GM23338 (cell line): ENCODE measurements around the gene ZNF836. TPM values are rescaled to one million over a fixed set of nuclear protein-coding genes. Genes with fewer than 3 reads are reported as not detected.

Experiments
- ATAC-seq: fragments of 200-7000 bp; cut with Tn5 transposase; 3 replicates; pipeline ENCODE4 v1.9.1; 2020
- DNase-seq: peaks from one replicate; pipeline ENCODE4 v3.0.0-alpha.2; 2015; ENCODE audit warnings: low spot score
- H2AFZ ChIP-seq: fragments of 200-600 bp; sonication (generic); 2 replicates; pipeline ENCODE4 v1.8.0; 2016; ENCODE audit warnings: antibody characterized with exemption, mild to moderate bottlenecking, moderate library complexity
- H3F3A ChIP-seq: fragments of 200-600 bp; sonication (generic); replicated peaks from 2 replicates; pipeline ENCODE4 v1.8.0; 2017; ENCODE audit warnings: antibody characterized with exemption, mixed run types, low read depth
- H3K27ac ChIP-seq: fragments of 200-600 bp; sonication (generic); 2 replicates; pipeline ENCODE4 v1.6.1; 2016; ENCODE audit warnings: low read depth
- H3K27me3 ChIP-seq: fragments of 200-600 bp; sonication (generic); 2 replicates; pipeline ENCODE4 v1.8.0; 2016; ENCODE audit warnings: mild to moderate bottlenecking, mixed run types, moderate library complexity; ENCODE audit not compliant: insufficient read depth
- H3K36me3 ChIP-seq: fragments of 200-600 bp; sonication (generic); 2 replicates; pipeline ENCODE4 v1.8.0; 2016; ENCODE audit warnings: mild to moderate bottlenecking; ENCODE audit not compliant: insufficient read depth
- H3K4me1 ChIP-seq: fragments of 200-600 bp; sonication (generic); 2 replicates; pipeline ENCODE4 v1.8.0; 2016; ENCODE audit warnings: mild to moderate bottlenecking, moderate library complexity; ENCODE audit not compliant: insufficient read depth
- H3K4me2 ChIP-seq: fragments of 200-600 bp; sonication (generic); 2 replicates; pipeline ENCODE4 v1.7.1; 2017; ENCODE audit warnings: mixed run types
- H3K4me3 ChIP-seq: fragments of 200-600 bp; sonication (generic); 2 replicates; pipeline ENCODE4 v1.6.1; 2016; ENCODE audit warnings: mixed run types
- H3K79me2 ChIP-seq: fragments of 200-600 bp; sonication (generic); replicated peaks from 2 replicates; pipeline ENCODE4 v1.8.0; 2017; ENCODE audit warnings: mild to moderate bottlenecking; ENCODE audit not compliant: insufficient read depth
- H3K9me2 ChIP-seq: fragments of 200-600 bp; sonication (generic); 2 replicates; pipeline ENCODE4 v1.8.0; 2017; ENCODE audit not compliant: insufficient read depth
- H4K20me1 ChIP-seq: fragments of 200-600 bp; sonication (generic); replicated peaks from 2 replicates; pipeline ENCODE4 v1.8.0; 2017; ENCODE audit warnings: mild to moderate bottlenecking; ENCODE audit not compliant: insufficient read depth
- H3K27ac Mint-ChIP-seq: 2 replicates; pipeline ENCODE4 v1.8.0; 2020; ENCODE audit warnings: inconsistent platforms, mild to moderate bottlenecking, moderate library complexity, mixed read lengths
- H3K27me3 Mint-ChIP-seq: 3 replicates; pipeline ENCODE4 v1.8.0; 2022; ENCODE audit warnings: low read depth, mild to moderate bottlenecking, moderate library complexity, mixed read lengths, inconsistent platforms; ENCODE audit not compliant: insufficient read depth, poor library complexity
- H3K36me3 Mint-ChIP-seq: 3 replicates; pipeline ENCODE4 v1.8.0; 2021; ENCODE audit warnings: low read depth, mild to moderate bottlenecking, inconsistent platforms, moderate library complexity, mixed read lengths
- H3K4me1 Mint-ChIP-seq: 3 replicates; pipeline ENCODE4 v1.8.0; 2020; ENCODE audit warnings: mild to moderate bottlenecking, inconsistent platforms, mixed read lengths
- H3K4me3 Mint-ChIP-seq: 3 replicates; pipeline ENCODE4 v1.8.0; 2021; ENCODE audit warnings: moderate library complexity, mild to moderate bottlenecking, inconsistent platforms, mixed read lengths
- H3K9me3 Mint-ChIP-seq: 3 replicates; pipeline ENCODE4 v1.8.0; 2020; ENCODE audit warnings: moderate library complexity, mild to moderate bottlenecking, inconsistent platforms, mixed read lengths
- CREB1 ChIP-seq: fragments of 250-450 bp; sonication (Bioruptor Pico); IDR thresholded peaks from 2 replicates; pipeline ENCODE4 v1.5.0; 2020; ENCODE audit warnings: low read depth, mild to moderate bottlenecking, moderate library complexity
- EZH2phosphoT487 ChIP-seq: fragments of 200-600 bp; sonication (generic); IDR thresholded peaks from one replicate; pipeline ENCODE4 v1.8.1; 2018; ENCODE audit warnings: antibody characterized with exemption; ENCODE audit not compliant: unreplicated experiment
- JUNB ChIP-seq: IDR thresholded peaks from one replicate; pipeline ENCODE4 v1.6.1; 2016; ENCODE audit warnings: antibody characterized with exemption; ENCODE audit not compliant: unreplicated experiment
- NANOG ChIP-seq: IDR thresholded peaks from 2 replicates; pipeline ENCODE4 v1.6.1; 2016; ENCODE audit warnings: antibody characterized with exemption, borderline replicate concordance
- POLR2AphosphoS5 ChIP-seq: IDR thresholded peaks from 2 replicates; pipeline ENCODE4 v1.6.1; 2016; ENCODE audit warnings: antibody characterized with exemption, low read depth
- STAT1 ChIP-seq: IDR thresholded peaks from one replicate; pipeline ENCODE4 v1.6.1; 2016; ENCODE audit warnings: antibody characterized with exemption; ENCODE audit not compliant: unreplicated experiment
- ZNF114 ChIP-seq: fragments of 250-450 bp; sonication (Bioruptor Pico); IDR thresholded peaks from 2 replicates; pipeline ENCODE4 v1.5.0; 2020; ENCODE audit warnings: mild to moderate bottlenecking, moderate library complexity
- ZNF331 ChIP-seq: fragments of 250-450 bp; sonication (Bioruptor Pico); IDR thresholded peaks from 2 replicates; pipeline ENCODE4 v1.5.0; 2020; ENCODE audit warnings: low read depth, mild to moderate bottlenecking, moderate library complexity
- polyA plus RNA-seq: library from polyadenylated mRNA; unstranded; fragments of >200 nt; fragmentation: Nextera tagmentation; extraction: Ambion mirVana; gene quantifications from 2 replicates; pipeline ENCODE4 v1.2.1, GENCODE V29; 2016
- total RNA-seq: library from RNA; depleted of rRNA; stranded (reverse); fragments of >200 nt; shearing (Covaris generic); gene quantifications from 2 replicates; pipeline ENCODE4 v1.2.3, GENCODE V29; 2014
- TF ChIP-seq, protein P1 (sequence below): IDR thresholded peaks from one replicate; pipeline ENCODE4 v1.6.1; 2018; ENCODE audit warnings: antibody characterized with exemption; ENCODE audit not compliant: unreplicated experiment
- TF ChIP-seq, protein P2 (sequence below): IDR thresholded peaks from 2 replicates; pipeline ENCODE4 v1.6.1; 2016; ENCODE audit warnings: antibody characterized with exemption
- TF ChIP-seq, protein P3 (sequence below), 2 experiments: fragments of 200-600 bp in 1 of 2; sonication (generic) in 1 of 2; conservative IDR thresholded peaks; 2 replicates each; pipeline versions ENCODE4 v1.5.1 to v1.6.1; 2016 to 2017; ENCODE audit warnings: antibody characterized with exemption in 2 of 2, low read depth in 2 of 2, mild to moderate bottlenecking in 2 of 2, moderate library complexity in 1 of 2

Gene ZNF836
- total and polyA plus RNA-seq, 2 experiments from 2014 or later, result 11.8 to 18.6 TPM

DNA sequence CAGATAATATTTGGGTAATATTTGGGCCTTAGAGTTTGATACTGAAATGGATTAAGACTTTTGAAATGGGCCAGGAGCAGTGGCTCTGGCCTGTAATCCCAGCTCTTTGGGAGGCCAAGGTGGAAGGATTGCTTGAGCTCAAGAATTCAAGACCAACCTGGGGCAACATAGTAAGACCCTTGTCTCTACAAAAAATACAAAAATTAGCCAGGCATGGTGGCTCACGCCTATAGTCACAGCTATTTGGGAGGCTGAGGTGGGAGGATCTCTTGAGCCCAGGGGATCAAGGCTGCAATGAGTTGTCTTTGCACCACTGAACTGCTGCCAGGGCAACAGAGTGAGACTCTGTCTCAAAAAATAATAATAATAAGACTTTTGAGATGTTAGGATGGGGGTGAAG is 926 bp upstream of the ZNF836 start (continued):
- TF ChIP-seq, protein P1, sequence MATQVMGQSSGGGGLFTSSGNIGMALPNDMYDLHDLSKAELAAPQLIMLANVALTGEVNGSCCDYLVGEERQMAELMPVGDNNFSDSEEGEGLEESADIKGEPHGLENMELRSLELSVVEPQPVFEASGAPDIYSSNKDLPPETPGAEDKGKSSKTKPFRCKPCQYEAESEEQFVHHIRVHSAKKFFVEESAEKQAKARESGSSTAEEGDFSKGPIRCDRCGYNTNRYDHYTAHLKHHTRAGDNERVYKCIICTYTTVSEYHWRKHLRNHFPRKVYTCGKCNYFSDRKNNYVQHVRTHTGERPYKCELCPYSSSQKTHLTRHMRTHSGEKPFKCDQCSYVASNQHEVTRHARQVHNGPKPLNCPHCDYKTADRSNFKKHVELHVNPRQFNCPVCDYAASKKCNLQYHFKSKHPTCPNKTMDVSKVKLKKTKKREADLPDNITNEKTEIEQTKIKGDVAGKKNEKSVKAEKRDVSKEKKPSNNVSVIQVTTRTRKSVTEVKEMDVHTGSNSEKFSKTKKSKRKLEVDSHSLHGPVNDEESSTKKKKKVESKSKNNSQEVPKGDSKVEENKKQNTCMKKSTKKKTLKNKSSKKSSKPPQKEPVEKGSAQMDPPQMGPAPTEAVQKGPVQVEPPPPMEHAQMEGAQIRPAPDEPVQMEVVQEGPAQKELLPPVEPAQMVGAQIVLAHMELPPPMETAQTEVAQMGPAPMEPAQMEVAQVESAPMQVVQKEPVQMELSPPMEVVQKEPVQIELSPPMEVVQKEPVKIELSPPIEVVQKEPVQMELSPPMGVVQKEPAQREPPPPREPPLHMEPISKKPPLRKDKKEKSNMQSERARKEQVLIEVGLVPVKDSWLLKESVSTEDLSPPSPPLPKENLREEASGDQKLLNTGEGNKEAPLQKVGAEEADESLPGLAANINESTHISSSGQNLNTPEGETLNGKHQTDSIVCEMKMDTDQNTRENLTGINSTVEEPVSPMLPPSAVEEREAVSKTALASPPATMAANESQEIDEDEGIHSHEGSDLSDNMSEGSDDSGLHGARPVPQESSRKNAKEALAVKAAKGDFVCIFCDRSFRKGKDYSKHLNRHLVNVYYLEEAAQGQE, result no peak
- TF ChIP-seq, protein P2, sequence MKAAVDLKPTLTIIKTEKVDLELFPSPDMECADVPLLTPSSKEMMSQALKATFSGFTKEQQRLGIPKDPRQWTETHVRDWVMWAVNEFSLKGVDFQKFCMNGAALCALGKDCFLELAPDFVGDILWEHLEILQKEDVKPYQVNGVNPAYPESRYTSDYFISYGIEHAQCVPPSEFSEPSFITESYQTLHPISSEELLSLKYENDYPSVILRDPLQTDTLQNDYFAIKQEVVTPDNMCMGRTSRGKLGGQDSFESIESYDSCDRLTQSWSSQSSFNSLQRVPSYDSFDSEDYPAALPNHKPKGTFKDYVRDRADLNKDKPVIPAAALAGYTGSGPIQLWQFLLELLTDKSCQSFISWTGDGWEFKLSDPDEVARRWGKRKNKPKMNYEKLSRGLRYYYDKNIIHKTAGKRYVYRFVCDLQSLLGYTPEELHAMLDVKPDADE, result no peak
- TF ChIP-seq ZNF114 (CRISPR knock-in tag), result no peak
- TF ChIP-seq NANOG, result no peak
- TF ChIP-seq EZH2phosphoT487, result no peak
- no peak for TF ChIP-seq JUNB
- TF ChIP-seq POLR2AphosphoS5, result no peak
- TF ChIP-seq STAT1, result no peak

DNA sequence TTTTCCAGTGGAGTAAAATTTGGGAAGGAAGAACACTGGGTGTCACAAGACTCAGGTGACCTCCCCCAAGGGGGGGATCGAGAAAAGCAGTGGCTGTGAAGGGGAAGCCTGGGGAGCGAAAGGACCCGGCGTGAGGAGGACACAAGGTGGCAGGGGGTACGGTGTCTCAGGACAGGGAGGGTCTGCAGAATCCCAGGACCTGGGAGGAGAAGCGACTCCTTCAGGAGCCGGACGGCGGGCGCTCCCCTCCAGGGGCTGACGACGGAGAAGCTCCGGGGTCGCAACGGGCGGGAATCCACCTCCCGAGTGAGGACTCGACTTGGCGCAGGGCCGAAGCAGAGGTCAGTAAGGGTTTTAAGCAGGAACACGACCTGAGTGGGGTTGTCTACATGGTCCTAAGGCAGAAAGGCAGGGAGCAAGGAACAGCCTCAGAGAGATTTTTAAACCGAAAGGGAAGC is 529 bp downstream of the ZNF836 start:
- Mint-ChIP-seq H3K36me3 (peaks cover 26% of the 10 kb centered on the region), H3K9me3 (peaks cover 2% of the 10 kb centered on the region; the same call in 1 of the 3 replicates), H3K4me1 (peaks cover 14% of the 10 kb centered on the region), H3K27ac (no peak overlapping the region), H3K4me3 (peak overlapping the region; percentile 92), H3K27me3 (peaks cover 23% of the 10 kb centered on the region)
- peak overlapping the region; percentile 98 for H3K4me3 ChIP-seq
- 0 out of 2 replicates have a peak overlapping the region, but pooled peaks have one; percentile 30 for H3K27ac ChIP-seq
- H2AFZ ChIP-seq, result peak overlapping the region; percentile 98
- DNase-seq, result peak; percentile 55
- peak overlapping the region; percentile 100 for H3K4me2 ChIP-seq
- H3K4me1 ChIP-seq, result peaks cover 4% of the 10 kb centered on the region; the same call in 1 of the 2 replicates
- H3F3A ChIP-seq, result peaks cover 4% of the 10 kb centered on the region; the same call in 1 of the 2 replicates
- H4K20me1 ChIP-seq, result no peaks in the 10 kb centered on the region
- peak; percentile 78 for ATAC-seq
- no peaks in the 10 kb centered on the region; the same call in 1 of the 2 replicates for H3K9me2 ChIP-seq
- H3K36me3 ChIP-seq, result peaks cover 8% of the 10 kb centered on the region
- peaks cover 11% of the 10 kb centered on the region; the same call in 1 of the 2 replicates for H3K27me3 ChIP-seq
- 0 out of 2 replicates have a peak, but pooled peaks cover 3% of the 10 kb centered on the region for H3K79me2 ChIP-seq
- TF ChIP-seq EZH2phosphoT487 (no peak), ZNF331 (CRISPR knock-in tag) (no peak), ZNF114 (CRISPR knock-in tag) (no peak), POLR2AphosphoS5 (no peak), JUNB (no peak), CREB1 (CRISPR knock-in tag) (no peak), STAT1 (no peak), NANOG (no peak)
- TF ChIP-seq, protein P2, result no peak
- TF ChIP-seq, protein P3, sequence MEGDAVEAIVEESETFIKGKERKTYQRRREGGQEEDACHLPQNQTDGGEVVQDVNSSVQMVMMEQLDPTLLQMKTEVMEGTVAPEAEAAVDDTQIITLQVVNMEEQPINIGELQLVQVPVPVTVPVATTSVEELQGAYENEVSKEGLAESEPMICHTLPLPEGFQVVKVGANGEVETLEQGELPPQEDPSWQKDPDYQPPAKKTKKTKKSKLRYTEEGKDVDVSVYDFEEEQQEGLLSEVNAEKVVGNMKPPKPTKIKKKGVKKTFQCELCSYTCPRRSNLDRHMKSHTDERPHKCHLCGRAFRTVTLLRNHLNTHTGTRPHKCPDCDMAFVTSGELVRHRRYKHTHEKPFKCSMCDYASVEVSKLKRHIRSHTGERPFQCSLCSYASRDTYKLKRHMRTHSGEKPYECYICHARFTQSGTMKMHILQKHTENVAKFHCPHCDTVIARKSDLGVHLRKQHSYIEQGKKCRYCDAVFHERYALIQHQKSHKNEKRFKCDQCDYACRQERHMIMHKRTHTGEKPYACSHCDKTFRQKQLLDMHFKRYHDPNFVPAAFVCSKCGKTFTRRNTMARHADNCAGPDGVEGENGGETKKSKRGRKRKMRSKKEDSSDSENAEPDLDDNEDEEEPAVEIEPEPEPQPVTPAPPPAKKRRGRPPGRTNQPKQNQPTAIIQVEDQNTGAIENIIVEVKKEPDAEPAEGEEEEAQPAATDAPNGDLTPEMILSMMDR (conservative IDR thresholded peaks at IDR 0.05; ENCODE audit: low read depth in 2 of 2), result no peak
